RKO (cell line): ENCODE data around the gene NUAK2.
A peak's percentile ranks its signal among the peaks of the same experiment; 100 is the strongest.
"Not testable (repeated sequence)": the region's sequence is repeated elsewhere in the genome, so short reads cannot be mapped to it uniquely, and the experiment has no call there.

ENCODE experiments used
- DNase-seq: peaks from one replicate; pipeline ENCODE4 v3.0.0-alpha.2; 2016; ENCODE audit warnings: low spot score

The NUAK2 gene

DNA sequence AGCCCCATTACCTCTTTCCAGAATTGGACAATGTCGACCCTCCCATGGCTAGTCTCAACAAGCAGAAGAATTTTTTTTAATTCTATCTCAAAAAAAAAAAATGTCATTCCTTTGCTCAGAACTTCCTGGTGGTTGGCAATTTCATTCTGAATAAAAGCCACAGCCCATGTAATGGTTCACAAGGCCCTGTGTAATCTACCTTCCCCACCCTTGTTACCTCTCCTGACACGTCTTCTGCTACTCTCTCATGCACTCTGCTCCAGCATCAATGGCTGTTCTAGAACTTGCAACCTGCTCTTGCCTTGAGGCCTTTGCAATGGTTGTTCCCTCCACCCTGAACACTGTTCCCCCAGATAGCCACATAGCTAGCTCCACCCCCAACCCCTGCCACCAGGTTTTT is 25.4 kb downstream of the NUAK2 start:
- DNase-seq: no peak

DNA sequence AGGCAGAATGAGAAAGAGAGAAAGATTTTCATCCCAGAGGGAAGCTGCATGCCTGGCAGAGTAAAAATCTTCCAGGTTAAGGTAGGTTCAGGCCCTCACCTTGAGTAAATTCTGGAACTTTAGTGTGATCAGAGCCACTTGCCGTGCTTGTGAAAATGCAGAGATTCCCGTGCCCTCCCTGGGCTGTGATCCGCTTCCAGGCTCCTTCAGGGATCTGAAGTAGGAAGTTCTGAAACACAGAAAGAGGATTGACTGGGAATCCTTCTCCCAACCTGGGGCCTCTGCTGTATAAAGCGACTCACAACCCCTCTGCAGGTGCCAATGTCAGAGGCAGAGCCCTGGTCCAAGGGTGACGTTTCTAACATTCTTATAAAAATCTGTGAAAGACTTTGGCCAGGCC is 26.6 kb downstream of the NUAK2 start:
- DNase-seq: no peak

DNA sequence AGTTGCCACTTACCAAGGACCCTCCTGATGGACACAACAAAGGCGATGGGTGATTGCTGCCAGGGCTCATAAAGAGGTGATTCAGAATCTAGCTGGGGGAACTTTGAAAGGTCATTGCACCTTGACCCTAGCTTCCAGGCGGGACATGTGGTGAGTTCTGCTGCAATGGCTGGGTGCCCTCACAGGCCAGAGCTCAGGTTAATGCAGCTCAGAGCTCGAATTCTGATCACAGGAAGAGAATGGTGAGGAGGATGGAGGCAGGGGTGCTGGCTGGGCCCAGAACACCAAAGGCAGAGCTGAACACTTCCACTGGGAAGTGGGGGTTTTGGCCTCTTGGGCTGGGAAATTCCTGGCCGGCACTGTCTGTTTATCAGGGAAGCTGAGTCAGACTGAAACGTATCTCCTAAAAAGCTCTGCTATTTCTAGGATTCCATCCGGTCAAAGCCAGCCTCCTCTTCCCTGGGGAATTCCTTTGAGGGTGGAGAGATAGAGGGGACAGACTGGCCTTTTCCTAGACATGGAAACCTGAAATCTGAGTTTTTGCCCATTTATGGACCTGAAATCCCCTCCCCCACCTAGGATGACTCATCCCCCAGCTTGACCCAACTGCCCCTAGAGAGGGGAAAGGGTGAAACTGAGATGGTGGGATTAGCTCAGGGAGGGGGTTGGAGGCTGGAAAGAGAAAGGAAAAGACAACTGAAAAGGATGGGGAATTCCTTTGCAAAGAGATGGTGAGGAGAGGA is 27.2 kb downstream of the NUAK2 start:
- DNase-seq: no peak

DNA sequence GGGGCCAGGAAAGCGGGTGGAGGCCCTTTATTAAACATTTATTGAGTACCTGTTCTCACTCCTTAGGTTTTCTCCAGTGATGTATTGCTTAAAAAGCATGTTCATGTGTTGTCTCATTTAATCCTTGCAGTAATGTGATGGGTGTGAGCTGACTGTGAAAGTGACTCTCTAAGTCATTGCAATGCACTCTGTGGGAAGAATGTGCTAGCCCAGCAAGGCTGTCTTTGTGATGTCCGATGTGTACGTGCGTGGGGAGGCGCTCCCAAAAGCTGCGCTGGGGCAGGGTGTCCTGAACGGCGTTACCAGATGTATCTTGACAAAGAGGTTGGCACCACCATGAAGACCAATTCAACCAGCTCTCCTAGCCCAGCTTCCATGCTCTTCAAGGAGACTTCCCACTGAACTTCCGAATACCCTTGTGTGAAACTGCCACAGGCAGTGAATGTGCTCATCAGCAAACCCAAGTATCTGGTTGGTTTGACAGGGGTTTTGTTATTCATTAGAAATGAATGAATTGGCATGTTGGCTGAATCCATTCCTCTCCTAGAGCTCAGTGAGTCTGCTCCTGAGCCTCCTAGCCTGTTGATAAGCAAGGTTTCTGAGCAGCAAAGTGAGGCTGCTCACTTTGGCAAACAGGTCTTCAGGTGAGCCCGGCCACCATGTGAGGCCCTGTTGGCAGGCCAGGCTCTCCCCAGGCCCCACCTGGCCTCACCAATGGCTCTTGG is 28.0 kb downstream of the NUAK2 start:
- no peak for DNase-seq

DNA sequence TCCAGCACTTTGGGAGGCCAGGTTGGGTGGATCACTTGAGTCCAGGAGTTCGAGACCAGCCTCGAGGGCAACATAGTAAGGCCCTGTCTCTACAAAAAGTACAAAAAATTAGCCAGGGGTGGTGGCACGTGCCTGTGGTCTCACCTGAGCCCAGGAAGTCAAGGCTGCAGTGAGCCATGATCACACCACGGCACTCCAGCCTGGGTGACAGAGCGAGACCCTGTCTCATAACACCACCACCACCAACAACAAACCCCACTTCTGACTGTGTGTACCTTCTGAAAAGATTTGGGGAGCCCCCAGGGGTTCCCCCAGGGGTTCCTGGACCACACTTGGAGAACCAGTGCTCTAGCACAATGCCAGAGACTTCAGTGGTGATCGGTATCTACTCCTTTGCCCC is 29.9 kb downstream of the NUAK2 start:
- no peak for DNase-seq

DNA sequence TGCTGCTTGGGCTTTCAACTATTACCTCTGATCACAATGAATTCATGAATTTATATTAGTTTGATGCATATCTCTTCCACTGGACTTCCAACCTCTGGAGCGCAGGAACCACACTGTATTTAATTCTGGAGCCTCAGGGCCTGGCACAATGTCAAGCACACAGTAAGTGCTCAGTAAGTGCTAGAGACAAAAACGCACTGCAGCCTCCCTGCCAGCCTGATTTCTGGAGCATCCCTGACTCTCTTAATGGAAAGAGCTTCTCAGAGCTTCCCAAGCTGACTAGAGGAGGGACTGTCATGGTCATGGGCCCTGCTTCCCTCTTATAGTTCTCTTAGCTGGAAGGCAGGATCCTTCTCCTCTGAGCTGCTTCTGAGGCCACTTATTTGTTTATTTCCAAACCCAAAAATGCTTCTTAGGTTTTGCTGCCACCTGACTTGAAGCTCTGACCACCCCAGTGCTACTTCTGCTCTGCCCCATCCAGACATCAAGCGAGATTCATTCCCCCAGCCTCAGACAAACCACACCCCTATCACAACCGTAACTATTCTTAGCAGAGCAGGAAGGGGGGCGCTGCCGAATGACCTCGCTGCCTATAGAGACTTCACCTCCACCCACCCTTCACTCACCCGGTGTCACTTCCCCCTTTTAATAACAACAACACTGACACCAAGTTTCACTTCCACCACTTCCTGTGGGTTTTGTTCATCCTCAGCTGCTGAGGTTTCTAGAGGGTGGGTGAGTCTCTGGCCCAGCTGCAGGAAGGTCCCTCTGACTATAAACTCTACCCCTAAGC is 33.6 kb downstream of the NUAK2 start:
- DNase-seq: no peak

DNA sequence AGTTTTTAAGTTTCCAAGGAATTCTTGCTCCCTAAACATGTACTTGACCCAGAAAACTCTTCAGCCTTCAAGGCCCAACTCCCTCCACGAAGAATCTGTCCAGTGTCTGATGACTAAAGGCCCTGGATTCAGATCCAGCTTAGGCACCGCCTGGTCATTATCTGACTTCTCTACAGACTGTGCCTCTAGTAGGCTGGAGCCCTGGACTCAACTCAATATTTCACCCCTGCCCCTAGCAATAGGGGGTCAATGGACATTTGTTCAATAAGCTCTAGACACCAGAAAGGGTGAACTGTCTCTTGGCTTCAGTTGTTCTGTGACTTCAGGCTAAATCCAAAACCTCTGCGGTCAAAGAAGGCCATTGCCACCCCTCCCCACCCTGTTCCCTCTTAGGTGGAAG is 34.5 kb downstream of the NUAK2 start:
- no peak for DNase-seq

DNA sequence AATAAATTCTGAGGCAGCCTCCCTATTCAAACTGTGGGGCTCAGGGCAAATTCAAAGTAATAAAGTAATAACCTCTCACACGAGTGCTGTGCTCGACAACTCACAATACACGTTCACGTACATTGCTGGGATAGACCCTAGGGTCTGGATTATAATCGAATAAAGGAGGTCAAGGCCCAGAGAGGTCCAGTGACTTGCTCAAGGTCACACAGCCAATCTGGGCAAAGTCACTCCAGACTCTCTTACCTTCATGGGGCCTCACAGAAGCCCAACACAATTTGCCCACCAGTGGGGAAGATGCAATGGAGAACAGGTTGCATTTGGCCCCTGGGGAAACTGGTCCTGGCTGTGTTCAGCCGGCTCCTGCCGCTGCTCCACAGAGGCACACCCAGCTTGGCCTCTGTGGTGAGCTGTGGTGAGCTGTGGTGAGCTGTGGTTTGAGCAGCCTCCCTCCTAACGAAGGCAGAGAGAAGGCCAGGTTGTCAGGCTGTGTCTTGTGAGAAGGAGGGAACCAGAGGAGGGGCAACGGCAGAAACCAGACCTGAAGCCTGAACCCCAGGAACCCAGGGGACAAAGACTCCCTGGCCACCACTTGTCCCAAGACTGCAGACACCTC is 35.1 kb downstream of the NUAK2 start:
- DNase-seq: no peak

DNA sequence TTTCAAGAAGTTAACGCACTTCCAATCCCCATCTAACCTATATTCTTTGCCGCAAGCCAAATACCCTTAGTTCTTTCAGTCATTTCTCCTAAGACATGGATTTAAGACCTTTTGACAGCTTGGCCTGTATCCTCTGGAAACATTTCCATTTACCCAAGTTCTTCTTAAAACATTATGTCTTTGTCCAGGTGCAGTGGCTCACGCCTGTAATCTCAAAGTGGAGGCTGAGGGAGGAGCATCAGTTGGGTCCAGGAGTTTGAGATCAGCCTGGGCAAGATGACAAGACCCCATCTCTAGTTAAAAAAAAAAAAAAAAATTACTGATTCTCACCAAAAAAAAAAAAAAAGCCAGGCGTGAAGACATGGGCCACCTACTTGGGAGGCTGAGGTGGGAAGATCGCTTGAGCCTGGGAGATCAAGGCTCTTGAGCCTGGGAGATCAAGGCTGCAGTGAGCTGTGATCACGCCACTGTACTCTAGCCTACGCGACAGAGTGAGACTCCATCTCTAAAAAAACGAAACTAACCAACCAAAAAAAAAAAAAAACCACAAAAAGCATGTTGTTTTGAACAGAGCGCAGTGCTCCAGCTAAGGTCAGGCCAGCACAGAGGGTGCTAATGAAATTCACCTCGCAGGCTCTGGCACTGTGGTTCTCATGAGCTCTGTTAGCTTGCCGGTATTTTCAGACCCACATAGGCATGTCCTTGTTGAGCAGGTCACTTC is 36.0 kb downstream of the NUAK2 start:
- no peak for DNase-seq

DNA sequence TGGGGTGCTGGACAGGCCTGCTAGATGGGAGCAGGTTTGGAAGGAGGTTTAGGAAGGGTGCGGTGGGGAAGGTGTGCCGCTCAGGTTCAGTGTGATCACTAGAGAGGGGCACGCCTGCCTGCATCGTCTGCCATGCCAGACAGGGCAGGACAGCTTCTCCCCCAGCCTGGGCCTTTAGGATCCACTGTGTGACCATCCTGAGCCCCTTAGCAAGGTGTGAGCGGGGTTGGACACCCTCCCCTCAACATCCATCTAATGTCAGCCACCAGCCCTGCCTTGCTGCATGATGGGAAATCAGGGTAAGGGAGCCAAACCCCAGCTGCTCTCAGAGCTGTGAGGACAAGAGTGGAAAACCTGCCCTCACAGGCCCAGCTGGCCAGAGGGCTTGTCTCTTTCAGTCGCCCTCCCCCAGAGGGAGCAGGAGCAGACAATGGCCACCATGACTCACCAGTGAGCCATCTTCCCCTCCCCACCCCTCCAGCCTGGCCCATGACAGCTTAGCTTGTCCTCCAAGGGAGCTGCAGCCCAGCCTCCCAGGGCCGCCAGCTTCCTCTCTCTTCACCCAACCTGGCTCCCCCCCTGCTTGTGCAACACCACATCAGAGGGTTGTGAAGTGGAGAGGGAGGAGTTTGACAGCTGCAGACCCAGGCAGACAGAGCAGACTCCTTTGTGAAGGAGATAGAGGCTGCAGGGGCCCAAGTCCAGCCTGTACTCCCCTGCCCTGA is 37.0 kb downstream of the NUAK2 start:
- DNase-seq: peak; percentile 57

DNA sequence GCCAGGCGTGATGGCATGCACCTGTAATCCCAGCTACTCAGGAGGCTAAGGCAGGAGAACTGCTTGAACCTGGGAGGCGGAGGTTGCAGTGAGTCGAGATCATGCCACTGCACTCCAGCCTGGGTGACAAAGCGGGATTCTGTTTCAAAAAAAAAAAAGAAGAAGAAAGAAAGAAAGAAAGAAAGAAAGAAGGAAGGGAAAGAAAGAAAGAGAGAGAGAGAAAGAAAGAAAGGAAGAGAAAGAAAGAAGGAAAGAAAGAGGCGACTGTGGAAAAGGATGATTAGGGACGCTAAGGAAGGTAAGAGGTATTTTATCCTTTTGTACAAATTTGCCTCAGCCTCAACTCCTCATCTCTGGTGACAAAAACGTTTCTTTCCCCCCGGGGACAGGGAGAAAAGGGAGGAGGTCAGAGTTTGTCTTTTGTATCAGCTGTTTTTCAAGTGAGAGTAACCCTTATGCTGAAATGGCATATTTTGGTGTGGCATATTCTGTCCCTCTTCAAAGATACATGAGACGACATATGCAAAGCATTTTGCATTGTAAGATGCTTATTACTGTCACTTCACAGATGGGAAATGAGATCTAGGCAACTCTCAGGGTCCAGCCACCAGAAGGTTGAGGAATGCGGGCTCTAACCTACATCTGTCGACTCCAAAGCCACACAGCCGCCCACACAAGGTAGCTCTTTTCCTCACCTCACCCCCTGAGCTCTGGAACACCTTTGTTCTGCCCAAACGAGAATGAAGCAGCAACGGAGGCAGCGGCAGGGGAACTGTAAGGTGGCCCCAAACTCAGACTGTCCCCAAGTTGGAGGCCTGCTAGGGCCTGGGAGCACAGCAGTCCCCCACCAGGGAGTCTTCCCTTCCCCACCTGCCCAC is 38.0 kb downstream of the NUAK2 start:
- no peak for DNase-seq

DNA sequence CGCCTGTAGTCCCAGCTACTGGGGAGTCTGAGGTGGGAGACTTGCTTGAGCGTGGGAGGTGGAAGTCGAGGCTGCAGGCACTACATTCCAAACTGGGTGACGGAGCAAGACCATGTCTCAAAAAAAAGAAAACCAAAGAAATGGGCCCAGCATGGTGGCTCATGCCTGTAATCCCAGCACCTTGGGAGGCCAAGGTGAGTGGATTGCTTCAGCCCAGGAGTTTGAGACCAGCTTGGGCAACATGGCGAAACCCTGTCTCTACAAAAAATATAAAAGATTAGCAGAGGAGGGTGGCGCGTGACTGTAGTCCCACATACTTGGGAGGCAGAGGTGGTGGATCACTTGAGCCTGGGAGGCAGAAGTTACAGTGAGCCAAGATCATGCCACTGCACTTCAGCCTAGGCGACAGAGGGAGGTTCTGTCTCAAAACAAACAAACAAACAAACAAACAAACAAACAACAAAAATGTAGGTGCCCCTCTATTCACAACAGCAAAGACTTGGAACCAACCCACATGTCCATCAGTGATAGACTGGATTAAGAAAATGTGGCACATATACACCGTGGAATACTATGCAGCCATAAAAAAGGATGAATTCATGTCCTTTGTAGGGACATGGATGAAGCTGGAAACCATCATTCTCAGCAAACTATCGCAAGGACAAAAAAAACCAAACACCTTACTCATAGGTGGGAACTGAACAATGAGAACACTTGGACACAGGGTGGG is 40.7 kb downstream of the NUAK2 start:
- not testable (repeated sequence) for DNase-seq

DNA sequence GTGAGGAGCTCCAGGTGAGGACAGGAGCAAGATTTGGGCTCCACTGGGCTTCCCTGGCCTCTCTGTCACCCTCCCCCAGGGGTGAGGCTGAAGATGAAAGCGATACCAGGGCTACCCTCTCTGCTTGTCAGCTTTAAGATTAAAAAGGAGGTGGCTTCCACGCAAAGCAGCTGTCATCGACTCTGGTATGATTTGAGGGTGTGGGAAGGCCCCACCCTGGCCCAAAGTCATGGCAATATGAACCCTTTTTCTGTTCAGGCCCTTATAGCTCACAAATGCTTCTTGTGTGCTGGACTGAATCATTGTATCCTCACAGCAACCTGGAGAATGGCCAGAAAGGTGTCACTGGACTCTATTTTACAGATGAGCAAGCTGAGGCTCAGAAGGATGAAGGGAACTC is 41.6 kb downstream of the NUAK2 start:
- no peak for DNase-seq

DNA sequence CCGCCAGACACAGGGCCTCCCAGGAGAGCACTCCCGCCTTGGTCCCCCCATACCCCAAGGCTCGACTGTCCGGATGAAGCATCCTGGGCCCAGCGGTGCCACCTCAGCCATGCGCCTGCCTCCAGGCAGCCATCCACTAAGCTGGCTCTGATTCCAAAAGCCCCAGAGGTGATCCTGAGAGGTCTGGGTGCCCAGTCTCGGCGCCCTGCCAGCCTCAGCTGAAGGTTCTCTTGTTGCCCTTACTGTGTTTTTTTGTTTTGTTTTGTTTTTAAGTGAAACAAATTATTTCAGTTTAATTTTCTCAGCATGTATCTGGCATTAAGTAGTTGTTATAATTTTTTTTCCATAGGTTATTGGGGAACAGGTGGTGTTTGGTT is 44.9 kb downstream of the NUAK2 start:
- no peak for DNase-seq

DNA sequence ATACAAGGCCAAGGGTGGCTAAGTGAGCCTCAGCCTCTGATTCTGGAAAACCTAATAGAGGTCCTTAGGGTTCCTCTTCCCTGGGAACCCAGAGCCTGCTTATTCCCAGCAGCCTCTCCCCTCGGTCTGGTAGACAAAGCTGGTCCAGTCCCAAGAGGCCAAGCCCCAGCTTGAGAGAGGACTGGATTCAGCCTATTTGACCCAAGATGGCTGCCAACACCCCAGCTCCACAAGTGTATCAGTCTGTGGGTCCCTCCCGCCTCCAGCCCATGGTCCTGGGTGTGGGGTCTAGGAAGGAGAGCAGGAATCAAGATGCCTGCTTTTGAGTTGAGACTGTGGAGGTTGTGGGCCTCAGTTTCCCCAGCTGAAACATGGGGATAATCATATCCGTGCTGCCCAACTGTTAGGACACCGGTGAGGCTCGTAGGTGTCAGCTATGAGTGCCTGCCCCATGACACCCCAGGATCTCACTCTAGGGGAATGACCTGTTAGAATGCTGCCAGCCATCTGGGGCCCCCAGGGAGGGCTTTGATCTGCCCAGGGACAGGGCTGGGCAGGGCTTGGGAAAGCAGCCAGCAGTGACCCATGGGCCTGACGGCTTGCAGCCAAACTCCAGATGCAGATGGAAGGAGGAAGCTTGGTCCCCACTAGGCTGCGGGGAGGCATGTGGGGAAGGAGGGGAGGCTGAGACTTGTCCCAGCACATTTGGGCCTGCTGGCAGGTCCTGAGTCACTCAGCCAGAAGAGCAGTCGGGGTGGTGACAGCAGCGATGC is 45.4 kb downstream of the NUAK2 start:
- no peak for DNase-seq

DNA sequence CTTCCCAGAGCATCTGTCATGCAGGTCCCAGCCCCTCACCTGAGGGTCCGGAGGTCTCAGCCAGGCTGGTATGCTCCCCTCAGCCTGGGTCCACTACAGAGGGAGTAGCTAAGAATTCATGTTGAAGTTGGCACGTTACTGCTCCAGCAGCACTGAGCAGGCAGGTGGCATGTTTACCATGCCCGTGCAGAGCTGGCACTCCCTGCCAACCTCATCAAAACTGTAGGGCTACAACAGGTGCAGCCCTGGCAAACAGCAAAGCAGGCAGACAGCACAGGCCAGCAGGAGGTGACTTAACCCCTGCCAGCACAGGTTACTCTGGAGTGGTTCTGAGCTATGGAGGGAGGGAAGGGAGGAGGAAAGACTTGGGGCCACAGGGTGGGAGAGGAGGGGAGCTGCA is 46.4 kb downstream of the NUAK2 start:
- DNase-seq: no peak

DNA sequence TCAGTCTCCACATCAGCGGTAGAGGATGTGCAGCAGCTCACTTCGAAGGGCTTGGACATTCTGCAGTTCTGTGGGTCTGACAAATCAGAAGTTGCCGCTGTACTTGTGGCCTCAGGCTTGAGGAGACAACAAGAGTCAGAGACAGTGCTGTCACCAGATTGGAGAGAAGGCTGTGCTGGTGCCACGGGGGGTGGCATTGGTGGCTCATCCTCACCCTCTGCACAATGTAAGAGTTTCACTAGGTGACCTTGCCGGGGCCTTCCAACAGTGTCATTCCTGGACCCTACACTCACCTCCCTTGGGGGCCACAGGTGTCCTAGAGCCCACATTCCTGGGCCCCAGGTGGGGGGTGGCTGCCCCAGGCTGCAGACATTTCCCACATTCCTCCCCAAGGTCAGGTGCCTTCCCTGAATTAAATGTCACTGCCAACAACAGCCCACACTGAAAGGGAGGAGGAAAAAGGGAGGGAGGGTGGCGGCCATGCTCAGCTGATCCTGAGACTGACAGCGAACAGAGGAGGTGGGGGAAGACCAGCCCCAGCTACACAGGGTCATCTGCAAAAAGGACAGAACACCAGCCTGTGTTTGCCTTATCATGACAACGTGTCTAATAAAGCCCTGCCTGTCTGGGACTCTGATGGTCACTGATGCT is 47.4 kb downstream of the NUAK2 start:
- no peak for DNase-seq

DNA sequence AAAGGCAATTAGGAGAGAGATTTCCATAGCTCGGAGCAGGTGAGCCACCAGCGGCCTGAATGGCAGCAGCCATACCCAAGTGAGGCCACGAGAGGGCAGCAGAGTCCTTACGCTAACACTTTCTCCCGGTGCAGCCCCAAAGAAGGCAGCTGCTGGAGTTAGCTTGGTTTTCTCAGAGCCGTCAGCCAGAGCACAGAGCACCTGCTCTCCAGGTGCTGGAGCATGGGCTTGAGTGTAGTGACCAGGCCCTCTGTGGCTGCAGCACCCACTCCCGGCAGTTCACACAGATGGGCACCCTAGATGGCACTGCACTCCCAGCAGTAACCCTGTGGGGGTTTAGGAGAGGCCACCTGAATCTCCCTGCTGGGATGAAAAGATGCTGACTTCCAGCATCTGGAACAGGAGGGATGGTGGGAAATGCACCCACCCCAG is 48.0 kb downstream of the NUAK2 start:
- DNase-seq: peak; percentile 69
